ENCODE data around the gene IFITM2.
"Not testable (repeated sequence)": the region's sequence is repeated elsewhere in the genome, so short reads cannot be mapped to it uniquely, and the experiment has no call there.

Gene IFITM2

GRCh38 chr11:349270-349954, 41.8 kb downstream of the IFITM2 start:
- not testable (repeated sequence) for DNase-seq

GRCh38 chr11:350033-350722, 42.6 kb downstream of the IFITM2 start:
- DNase-seq = not testable (repeated sequence)

GRCh38 chr11:350723-351255, 43.2 kb downstream of the IFITM2 start:
- DNase-seq = no peak

GRCh38 chr11:351411-351810, 43.8 kb downstream of the IFITM2 start:
- no peak for DNase-seq

- DNase-seq = no peak
Observed at GRCh38 chr11:352456-353031, 44.9 kb downstream of the IFITM2 start.

GRCh38 chr11:353179-353873, 45.7 kb downstream of the IFITM2 start:
- DNase-seq = no peak

- DNase-seq = peak; percentile 74
Observed at GRCh38 chr11:355581-356458, 48.2 kb downstream of the IFITM2 start.

- no peak for DNase-seq
Observed at GRCh38 chr11:356610-357009, 49.0 kb downstream of the IFITM2 start.

GRCh38 chr11:357582-357981, 50.0 kb downstream of the IFITM2 start:
- DNase-seq = no peak

- DNase-seq = peak; percentile 40
Observed at GRCh38 chr11:358129-358800, 50.6 kb downstream of the IFITM2 start.

Data from NCI-H146 (cell line).